ENCODE data around the gene AGXT. TPM values are rescaled to one million over a fixed set of nuclear protein-coding genes. Genes with fewer than 3 reads are reported as not detected.

Gene AGXT
- total RNA-seq, 1 donor, result not detected

DNA sequence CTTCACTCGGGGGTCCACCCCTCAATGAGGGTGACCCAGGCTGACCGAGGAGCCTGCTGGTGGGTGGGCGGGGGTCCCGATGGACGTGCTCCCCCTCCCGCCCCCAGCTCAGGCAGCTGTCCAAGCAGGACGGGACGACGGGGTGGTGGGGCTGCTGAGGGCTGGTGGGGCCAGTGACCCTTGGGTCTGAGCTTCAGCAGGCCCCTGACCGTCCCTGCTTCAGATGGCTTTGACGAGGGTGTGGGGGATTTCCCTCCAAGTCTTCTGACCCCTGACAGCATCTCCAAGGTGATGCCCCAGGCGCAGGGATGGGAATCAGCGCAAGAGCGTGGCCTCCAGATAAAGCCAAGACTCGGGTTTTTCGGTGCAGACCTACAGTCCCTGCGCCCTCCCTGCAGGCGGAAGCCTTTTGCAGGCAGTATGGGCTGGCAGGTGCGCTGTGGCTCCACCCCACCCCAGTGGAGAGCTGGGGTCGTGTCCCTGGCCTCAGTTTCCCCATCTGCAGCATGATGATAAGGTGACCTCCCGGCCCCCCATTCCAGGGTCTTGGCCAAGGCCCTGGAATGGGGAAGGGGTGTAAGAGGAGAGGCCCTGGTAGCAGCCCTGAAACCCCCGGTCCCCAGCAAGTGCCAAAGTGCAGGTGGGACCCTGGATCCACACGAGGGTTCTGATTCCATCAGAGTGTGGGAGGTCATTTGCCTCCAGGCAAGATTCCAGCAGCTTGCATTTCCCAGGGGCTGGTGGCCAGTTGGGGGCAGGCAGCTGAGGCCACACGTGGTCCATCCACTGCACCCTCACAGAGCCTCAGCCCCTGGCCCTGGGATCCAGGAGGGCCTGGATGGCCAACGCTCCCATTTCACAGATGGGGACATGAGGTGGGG, 46.3 kb downstream of the AGXT start:
- peaks cover 33% of the 10 kb centered on the region for H3K4me1 ChIP-seq (ENCODE audit: insufficient read depth, low read length)
- H4K20me1 ChIP-seq (ENCODE audit: insufficient read depth, low read length), result no peaks in the 10 kb centered on the region
- TF ChIP-seq, protein P1, sequence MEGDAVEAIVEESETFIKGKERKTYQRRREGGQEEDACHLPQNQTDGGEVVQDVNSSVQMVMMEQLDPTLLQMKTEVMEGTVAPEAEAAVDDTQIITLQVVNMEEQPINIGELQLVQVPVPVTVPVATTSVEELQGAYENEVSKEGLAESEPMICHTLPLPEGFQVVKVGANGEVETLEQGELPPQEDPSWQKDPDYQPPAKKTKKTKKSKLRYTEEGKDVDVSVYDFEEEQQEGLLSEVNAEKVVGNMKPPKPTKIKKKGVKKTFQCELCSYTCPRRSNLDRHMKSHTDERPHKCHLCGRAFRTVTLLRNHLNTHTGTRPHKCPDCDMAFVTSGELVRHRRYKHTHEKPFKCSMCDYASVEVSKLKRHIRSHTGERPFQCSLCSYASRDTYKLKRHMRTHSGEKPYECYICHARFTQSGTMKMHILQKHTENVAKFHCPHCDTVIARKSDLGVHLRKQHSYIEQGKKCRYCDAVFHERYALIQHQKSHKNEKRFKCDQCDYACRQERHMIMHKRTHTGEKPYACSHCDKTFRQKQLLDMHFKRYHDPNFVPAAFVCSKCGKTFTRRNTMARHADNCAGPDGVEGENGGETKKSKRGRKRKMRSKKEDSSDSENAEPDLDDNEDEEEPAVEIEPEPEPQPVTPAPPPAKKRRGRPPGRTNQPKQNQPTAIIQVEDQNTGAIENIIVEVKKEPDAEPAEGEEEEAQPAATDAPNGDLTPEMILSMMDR (IDR thresholded peaks at IDR 0.05; ENCODE audit: extremely low read depth, low read depth, low read length), result no peak

DNA sequence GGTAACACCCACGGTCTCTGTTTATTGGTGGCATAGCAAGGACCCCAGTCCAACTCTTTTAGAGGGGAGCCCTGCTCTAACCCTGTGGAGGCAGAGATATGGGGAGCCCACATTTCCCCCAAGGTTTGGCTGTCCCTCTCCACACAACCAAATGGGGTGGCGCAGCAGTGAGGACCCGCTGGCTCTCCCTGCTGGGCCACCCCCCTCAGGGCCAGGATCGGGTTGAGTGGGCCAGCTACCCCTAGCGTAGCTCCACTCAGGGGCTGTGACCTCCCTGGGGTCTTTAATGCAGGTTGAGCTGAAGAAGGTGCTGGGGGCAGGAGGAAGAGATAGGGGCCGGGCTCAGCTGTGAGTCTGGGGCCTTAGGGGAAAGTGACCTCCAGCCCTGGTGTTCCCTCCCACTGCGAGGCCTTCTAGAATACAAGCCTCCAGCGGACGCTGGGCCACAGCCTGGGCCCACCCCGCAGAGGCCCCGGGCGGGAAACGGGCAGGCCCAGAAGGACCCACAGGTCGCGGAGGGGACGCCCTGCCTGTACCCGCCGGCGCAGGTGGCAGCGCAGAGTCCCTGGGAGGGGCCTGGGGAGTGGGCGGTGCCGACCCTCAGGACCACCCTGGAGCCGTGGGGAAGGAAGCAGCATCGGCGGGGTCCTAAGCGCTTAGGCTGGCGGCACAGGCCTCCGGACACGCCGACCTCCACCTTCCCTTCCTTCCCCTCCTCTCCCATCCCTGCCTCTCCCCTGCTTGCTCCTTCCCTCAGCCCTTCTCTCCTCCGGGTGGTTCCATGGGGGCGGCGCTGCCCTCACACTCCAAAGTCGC, 47.1 kb downstream of the AGXT start:
- H3K27ac ChIP-seq (ENCODE audit: low read depth, low read length), result no peak overlapping the region
- peak; percentile 84 for DNase-seq (ENCODE audit: insufficient read length, low spot score, missing footprints)
- H3K4me2 ChIP-seq (ENCODE audit: insufficient read depth, low read length), result no peak overlapping the region
- no peaks in the 10 kb centered on the region for H4K20me1 ChIP-seq (ENCODE audit: insufficient read depth, low read length)
- peaks cover 37% of the 10 kb centered on the region for H3K4me1 ChIP-seq (ENCODE audit: insufficient read depth, low read length)
- no peaks in the 10 kb centered on the region for H3K9me3 ChIP-seq (ENCODE audit: low read depth, low read length)
- no peaks in the 10 kb centered on the region for H3K36me3 ChIP-seq (ENCODE audit: insufficient read depth, low read length)
- no peaks in the 10 kb centered on the region for H3K27me3 ChIP-seq (ENCODE audit: insufficient read depth, low read length)
- no peak overlapping the region for H2AFZ ChIP-seq (ENCODE audit: low read length)
- TF ChIP-seq, protein P1 (IDR thresholded peaks at IDR 0.05; ENCODE audit: extremely low read depth, low read depth, low read length), result no peak
- H3K4me3 ChIP-seq (ENCODE audit: insufficient read depth, low read length), result no peak overlapping the region
- H3K79me2 ChIP-seq (ENCODE audit: insufficient read depth, low read length), result no peaks in the 10 kb centered on the region

More for the DNA sequence above, 46.3 kb downstream of the AGXT start:
- Histone ChIP-seq H3K79me2 (ENCODE audit: insufficient read depth, low read length) (no peaks in the 10 kb centered on the region), H2AFZ (ENCODE audit: low read length) (no peak overlapping the region), H3K9me3 (ENCODE audit: low read depth, low read length) (no peaks in the 10 kb centered on the region), H3K4me3 (ENCODE audit: insufficient read depth, low read length) (no peak overlapping the region), H3K36me3 (ENCODE audit: insufficient read depth, low read length) (no peaks in the 10 kb centered on the region), H3K4me2 (ENCODE audit: insufficient read depth, low read length) (peak overlapping the region; percentile 0), H3K27ac (ENCODE audit: low read depth, low read length) (no peak overlapping the region), H3K27me3 (ENCODE audit: insufficient read depth, low read length) (peaks cover under 1% of the 10 kb centered on the region)
- DNase-seq (ENCODE audit: insufficient read length, low spot score, missing footprints), result peak; percentile 91

- Histone ChIP-seq H3K79me2 (ENCODE audit: insufficient read depth, low read length) (no peaks in the 10 kb centered on the region), H3K4me2 (ENCODE audit: insufficient read depth, low read length) (peak overlapping the region; percentile 23), H4K20me1 (ENCODE audit: insufficient read depth, low read length) (no peaks in the 10 kb centered on the region), H3K4me1 (ENCODE audit: insufficient read depth, low read length) (peaks cover 46% of the 10 kb centered on the region), H3K4me3 (ENCODE audit: insufficient read depth, low read length) (peak overlapping the region; percentile 19), H3K27ac (ENCODE audit: low read depth, low read length) (no peak overlapping the region), H2AFZ (ENCODE audit: low read length) (no peak overlapping the region), H3K9me3 (ENCODE audit: low read depth, low read length) (no peaks in the 10 kb centered on the region), H3K27me3 (ENCODE audit: insufficient read depth, low read length) (no peaks in the 10 kb centered on the region), H3K36me3 (ENCODE audit: insufficient read depth, low read length) (no peaks in the 10 kb centered on the region)
- DNase-seq (ENCODE audit: insufficient read length, low spot score, missing footprints), result peak; percentile 100
- TF ChIP-seq, protein P1 (IDR thresholded peaks at IDR 0.05; ENCODE audit: extremely low read depth, low read depth, low read length), result no peak
These were observed 48.0 kb downstream of the AGXT start for GRCh38 chr2:240916571-240917008.

Data from osteoblast (primary cell).